DOHH2 (cell line): ENCODE data around the gene DPCD.

Experiments used
- H3F3A ChIP-seq: fragments of 200-600 bp; sonication (generic), shearing (Covaris generic); 2 replicates; pipeline ENCODE4 v1.6.0; 2016; ENCODE audit warnings: antibody characterized with exemption, mild to moderate bottlenecking; ENCODE audit not compliant: control insufficient read depth, insufficient read depth
- H3K27ac ChIP-seq: fragments of 200-600 bp; sonication (generic); 2 replicates; pipeline ENCODE4 v1.5.1; 2014; ENCODE audit warnings: low read depth, mild to moderate bottlenecking, low read length, moderate library complexity
- H3K27me3 ChIP-seq: fragments of 200-600 bp; sonication (generic); 2 replicates; pipeline ENCODE4 v1.6.1; 2014; ENCODE audit warnings: mild to moderate bottlenecking, low read length, mixed read lengths; ENCODE audit not compliant: control insufficient read depth
- H3K36me3 ChIP-seq: fragments of 200-600 bp; sonication (generic); 2 replicates; pipeline ENCODE4 v1.6.1; 2014; ENCODE audit warnings: mild to moderate bottlenecking, low read length, moderate library complexity, mixed read lengths; ENCODE audit not compliant: control insufficient read depth
- H3K4me1 ChIP-seq: fragments of 200-600 bp; sonication (generic); 2 replicates; pipeline ENCODE4 v1.6.1; 2014; ENCODE audit warnings: mild to moderate bottlenecking, low read length, mixed read lengths; ENCODE audit not compliant: control insufficient read depth
- H3K4me2 ChIP-seq: fragments of 200-600 bp; sonication (generic); 2 replicates; pipeline ENCODE4 v1.6.0; 2014; ENCODE audit warnings: mild to moderate bottlenecking, low read length, moderate library complexity
- H3K4me3 ChIP-seq: fragments of 200-600 bp; sonication (generic); 2 replicates; pipeline ENCODE4 v1.5.1; 2014; ENCODE audit warnings: mild to moderate bottlenecking, low read length, mixed read lengths
- H3K79me2 ChIP-seq: fragments of 200-600 bp; sonication (generic); 2 replicates; pipeline ENCODE4 v1.6.1; 2014; ENCODE audit warnings: mild to moderate bottlenecking, low read length, mixed read lengths; ENCODE audit not compliant: control insufficient read depth
- H3K9me2 ChIP-seq: fragments of 200-600 bp; sonication (generic); replicated peaks from 2 replicates; pipeline ENCODE4 v1.6.1; 2014; ENCODE audit warnings: mild to moderate bottlenecking, low read length, mixed read lengths; ENCODE audit not compliant: control insufficient read depth
- H3K9me3 ChIP-seq: fragments of 200-600 bp; sonication (generic); 2 replicates; pipeline ENCODE4 v1.6.1; 2014; ENCODE audit warnings: antibody characterized with exemption, low read length, mixed read lengths; ENCODE audit not compliant: control insufficient read depth, insufficient read depth
- H4K20me1 ChIP-seq: fragments of 200-600 bp; sonication (generic); 2 replicates; pipeline ENCODE4 v1.6.0; 2014; ENCODE audit warnings: low read depth, mild to moderate bottlenecking, antibody characterized with exemption, low read length, moderate library complexity; ENCODE audit not compliant: control insufficient read depth, insufficient read depth
- EZH2phosphoT487 ChIP-seq: fragments of 200-600 bp; sonication (generic); IDR thresholded peaks from 2 replicates; pipeline ENCODE4 v1.6.1; 2017; ENCODE audit warnings: borderline replicate concordance, mild to moderate bottlenecking, antibody characterized with exemption, low read length, moderate library complexity, mixed read lengths
- TF ChIP-seq, protein P1 (sequence below): fragments of 200-600 bp; sonication (generic); IDR thresholded peaks from one replicate; pipeline ENCODE4 v1.5.1; 2014; ENCODE audit warnings: antibody characterized with exemption, mild to moderate bottlenecking, low read depth, low read length; ENCODE audit not compliant: poor library complexity, severe bottlenecking

Gene DPCD

DNA sequence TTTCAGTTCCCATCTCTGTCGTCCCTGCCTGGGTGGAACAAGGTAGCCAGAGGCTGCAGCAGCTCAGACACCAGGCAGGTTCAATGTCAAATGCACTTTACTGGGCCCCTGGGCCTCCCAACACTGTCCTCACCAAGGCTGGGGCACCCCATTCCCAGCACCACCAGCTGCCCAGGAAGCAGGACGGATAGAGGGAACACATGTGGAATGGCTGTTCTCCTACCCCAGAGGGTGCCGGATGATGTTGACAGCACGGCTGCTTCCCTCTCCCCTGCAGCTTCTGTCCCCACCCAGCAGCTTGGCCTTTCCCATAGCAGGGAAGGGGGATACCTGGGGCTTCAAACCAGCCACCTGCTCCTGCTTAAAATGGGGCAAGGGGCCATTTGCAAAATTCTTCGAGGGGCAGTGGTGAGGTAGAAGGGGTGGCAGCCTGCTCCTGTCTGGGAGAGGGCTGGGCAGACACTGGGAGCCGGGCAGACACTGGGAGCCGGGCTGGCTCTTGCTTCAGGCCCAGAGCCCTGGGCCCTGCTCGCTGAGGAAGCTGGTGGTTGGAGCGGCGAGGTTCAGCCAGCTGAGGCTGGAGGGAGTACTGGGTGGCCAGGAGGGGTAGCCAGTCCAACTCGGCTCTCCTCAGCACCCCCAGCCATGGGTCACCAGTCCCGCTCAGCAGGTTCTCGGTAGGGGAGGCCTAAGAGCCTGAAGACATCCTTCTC, 9.2 kb upstream of the DPCD start:
- Histone ChIP-seq H3K27ac (no peak overlapping the region), H3K4me2 (no peak overlapping the region), H3K4me3 (no peak overlapping the region), H3K9me2 (no peaks in the 10 kb centered on the region), H3F3A (no peaks in the 10 kb centered on the region), H3K9me3 (no peaks in the 10 kb centered on the region), H3K79me2 (no peaks in the 10 kb centered on the region), H3K27me3 (no peaks in the 10 kb centered on the region), H3K36me3 (peaks cover 9% of the 10 kb centered on the region), H4K20me1 (peaks cover 4% of the 10 kb centered on the region; the same call in 1 of the 2 replicates), H3K4me1 (no peaks in the 10 kb centered on the region)
- TF ChIP-seq, protein P1, sequence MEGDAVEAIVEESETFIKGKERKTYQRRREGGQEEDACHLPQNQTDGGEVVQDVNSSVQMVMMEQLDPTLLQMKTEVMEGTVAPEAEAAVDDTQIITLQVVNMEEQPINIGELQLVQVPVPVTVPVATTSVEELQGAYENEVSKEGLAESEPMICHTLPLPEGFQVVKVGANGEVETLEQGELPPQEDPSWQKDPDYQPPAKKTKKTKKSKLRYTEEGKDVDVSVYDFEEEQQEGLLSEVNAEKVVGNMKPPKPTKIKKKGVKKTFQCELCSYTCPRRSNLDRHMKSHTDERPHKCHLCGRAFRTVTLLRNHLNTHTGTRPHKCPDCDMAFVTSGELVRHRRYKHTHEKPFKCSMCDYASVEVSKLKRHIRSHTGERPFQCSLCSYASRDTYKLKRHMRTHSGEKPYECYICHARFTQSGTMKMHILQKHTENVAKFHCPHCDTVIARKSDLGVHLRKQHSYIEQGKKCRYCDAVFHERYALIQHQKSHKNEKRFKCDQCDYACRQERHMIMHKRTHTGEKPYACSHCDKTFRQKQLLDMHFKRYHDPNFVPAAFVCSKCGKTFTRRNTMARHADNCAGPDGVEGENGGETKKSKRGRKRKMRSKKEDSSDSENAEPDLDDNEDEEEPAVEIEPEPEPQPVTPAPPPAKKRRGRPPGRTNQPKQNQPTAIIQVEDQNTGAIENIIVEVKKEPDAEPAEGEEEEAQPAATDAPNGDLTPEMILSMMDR = no peak
- TF ChIP-seq EZH2phosphoT487 = no peak

DNA sequence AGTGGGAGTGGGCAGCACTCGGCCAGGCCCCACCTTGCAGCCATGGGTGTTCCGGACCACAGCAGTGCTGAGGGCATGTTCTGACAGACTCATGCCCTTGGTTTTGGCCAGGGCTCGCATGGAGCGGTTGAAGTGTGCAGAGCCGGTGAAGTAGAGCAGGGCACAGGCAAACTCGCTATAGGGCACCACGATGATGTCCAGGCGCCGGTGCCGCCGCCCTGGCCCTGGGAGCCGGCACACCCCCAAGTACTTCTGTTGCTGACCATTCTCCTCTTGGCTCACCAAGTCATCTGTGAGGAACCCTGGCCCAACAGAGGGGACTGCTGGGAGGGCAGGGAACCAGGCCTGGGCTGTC, 8.6 kb upstream of the DPCD start:
- no peak for TF ChIP-seq EZH2phosphoT487
- TF ChIP-seq, protein P1 = no peak
- peaks cover 4% of the 10 kb centered on the region; the same call in 1 of the 2 replicates for H4K20me1 ChIP-seq
- H3K79me2 ChIP-seq = no peaks in the 10 kb centered on the region
- no peaks in the 10 kb centered on the region for H3F3A ChIP-seq
- peaks cover 11% of the 10 kb centered on the region for H3K36me3 ChIP-seq
- no peaks in the 10 kb centered on the region for H3K9me3 ChIP-seq
- H3K27me3 ChIP-seq = no peaks in the 10 kb centered on the region
- no peak overlapping the region for H3K27ac ChIP-seq
- H3K4me3 ChIP-seq = no peak overlapping the region
- no peaks in the 10 kb centered on the region for H3K9me2 ChIP-seq
- no peak overlapping the region for H3K4me2 ChIP-seq
- no peaks in the 10 kb centered on the region for H3K4me1 ChIP-seq

DNA sequence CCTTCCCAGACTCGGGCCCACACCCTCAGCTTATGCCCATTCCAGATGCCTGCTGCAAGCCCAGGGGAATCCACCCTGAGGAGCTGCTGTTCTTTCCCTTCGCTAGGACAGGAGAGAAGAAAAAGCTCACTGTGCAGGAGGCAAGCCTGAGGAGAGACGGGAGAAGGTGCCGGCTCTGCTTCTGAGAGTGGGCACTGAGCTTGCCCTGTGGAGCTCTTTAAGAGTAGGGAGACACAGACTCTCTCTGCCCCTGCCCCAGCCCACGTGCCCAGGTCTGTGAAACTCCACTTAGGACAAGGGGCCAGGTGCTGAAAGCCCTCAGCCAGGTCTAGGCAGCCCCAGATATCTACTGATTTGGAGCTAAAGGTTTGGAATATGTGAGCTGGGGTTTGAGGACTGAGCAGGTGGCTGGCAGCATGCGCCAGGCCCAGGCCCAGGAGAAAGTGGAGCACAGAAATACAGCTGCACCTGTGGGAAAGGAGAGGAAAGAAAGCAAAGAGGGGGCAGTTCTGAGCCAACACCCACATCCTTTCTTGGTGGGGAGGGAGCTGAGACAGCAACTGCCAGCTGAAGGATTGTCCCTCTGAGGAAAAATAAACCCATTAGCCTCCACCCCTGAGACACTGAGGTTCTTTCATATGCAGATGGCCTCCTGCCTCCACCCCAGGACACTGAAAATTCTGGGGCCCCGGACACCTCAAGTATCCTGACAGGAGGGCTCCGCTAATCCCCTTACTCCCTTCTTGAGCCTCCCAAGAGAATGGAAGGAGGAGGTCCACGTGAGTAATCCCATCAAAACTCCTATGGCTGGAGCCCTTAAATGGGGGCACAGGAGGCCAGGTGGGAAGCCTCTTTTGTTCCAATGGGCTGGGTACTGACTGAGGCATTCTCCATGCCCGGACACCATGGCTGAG, 7.4 kb upstream of the DPCD start:
- H3K4me3 ChIP-seq = no peak overlapping the region

More for the DNA sequence above, 7.4 kb upstream of the DPCD start:
- H3K4me2 ChIP-seq = no peak overlapping the region
- no peaks in the 10 kb centered on the region for H3K27me3 ChIP-seq
- H3K4me1 ChIP-seq = no peaks in the 10 kb centered on the region
- H3K27ac ChIP-seq = no peak overlapping the region
- H3K79me2 ChIP-seq = no peaks in the 10 kb centered on the region
- H3K9me2 ChIP-seq = no peaks in the 10 kb centered on the region
- H3K9me3 ChIP-seq = no peaks in the 10 kb centered on the region
- TF ChIP-seq EZH2phosphoT487 = no peak
- TF ChIP-seq, protein P1 = no peak
- H4K20me1 ChIP-seq = peaks cover 4% of the 10 kb centered on the region; the same call in 1 of the 2 replicates
- H3K36me3 ChIP-seq = peaks cover 16% of the 10 kb centered on the region
- no peaks in the 10 kb centered on the region for H3F3A ChIP-seq
